ENCODE results near the gene FDXACB1. TPM values are rescaled to one million over a fixed set of nuclear protein-coding genes. Genes with fewer than 3 reads are reported as not detected.

The FDXACB1 gene
- total RNA-seq, 1 experiment from 2014 or later: 5.2 TPM

DNA sequence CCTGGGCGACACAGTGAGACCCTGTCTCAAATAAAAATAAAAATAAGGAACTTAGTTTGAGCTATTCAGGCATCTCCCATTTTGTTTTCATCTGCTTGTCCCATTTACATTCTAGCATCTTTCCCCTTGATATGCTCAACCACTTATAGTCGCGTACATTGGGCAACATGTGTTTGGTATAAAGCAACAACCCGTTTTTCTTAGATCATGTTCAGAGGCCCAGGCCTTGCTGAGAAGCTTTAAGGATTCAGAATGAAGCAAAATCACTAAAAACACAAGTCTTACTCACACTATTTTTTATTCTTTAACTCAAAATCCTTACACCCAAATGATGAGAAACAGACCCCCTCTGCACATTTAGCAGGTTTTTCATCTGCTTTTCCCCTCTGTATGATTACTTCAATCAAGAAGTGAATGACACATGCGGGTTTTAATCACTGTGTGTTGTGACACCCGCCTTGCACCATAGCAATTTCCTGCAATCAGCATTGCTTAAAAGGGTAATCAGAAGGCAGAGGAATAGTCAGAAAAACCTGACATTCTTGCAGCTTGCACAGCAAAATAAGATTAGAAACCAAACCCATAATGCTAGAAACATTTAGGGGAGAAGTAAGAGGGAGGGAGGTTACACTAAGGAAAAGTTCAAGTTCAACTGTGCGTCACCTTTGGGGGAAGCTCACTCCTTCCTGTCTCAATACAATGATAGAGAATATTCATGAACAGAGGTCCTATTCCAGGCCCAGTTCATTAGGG, 33.5 kb downstream of the FDXACB1 start:
- H4K20me1 ChIP-seq (ENCODE audit: insufficient read depth, low read depth, low read length): no peaks in the 10 kb centered on the region
- H3K4me1 ChIP-seq (ENCODE audit: low read length): peaks cover 3% of the 10 kb centered on the region; the same call in 1 of the 2 replicates
- no peak overlapping the region for H3K9ac ChIP-seq (ENCODE audit: low read length)
- H3K27ac ChIP-seq (ENCODE audit: low read length): no peak overlapping the region
- no peaks in the 10 kb centered on the region for H3K27me3 ChIP-seq (ENCODE audit: low read length)
- H3K79me2 ChIP-seq (ENCODE audit: low read length): no peaks in the 10 kb centered on the region; the same call in 1 of the 2 replicates
- H2AFZ ChIP-seq (ENCODE audit: low read length): no peak overlapping the region
- no peaks in the 10 kb centered on the region for H3K36me3 ChIP-seq (ENCODE audit: insufficient read depth, low read length)
- no peak overlapping the region for H3K4me2 ChIP-seq (ENCODE audit: low read depth, low read length, poor library complexity, severe bottlenecking)
- no peaks in the 10 kb centered on the region for H3K9me3 ChIP-seq (ENCODE audit: low read length)
- DNase-seq: no peak
- H3K9me2 ChIP-seq (replicated peaks; ENCODE audit: insufficient read depth, low read length): no peaks in the 10 kb centered on the region
- H3K4me3 ChIP-seq (ENCODE audit: low read length): no peak overlapping the region

DNA sequence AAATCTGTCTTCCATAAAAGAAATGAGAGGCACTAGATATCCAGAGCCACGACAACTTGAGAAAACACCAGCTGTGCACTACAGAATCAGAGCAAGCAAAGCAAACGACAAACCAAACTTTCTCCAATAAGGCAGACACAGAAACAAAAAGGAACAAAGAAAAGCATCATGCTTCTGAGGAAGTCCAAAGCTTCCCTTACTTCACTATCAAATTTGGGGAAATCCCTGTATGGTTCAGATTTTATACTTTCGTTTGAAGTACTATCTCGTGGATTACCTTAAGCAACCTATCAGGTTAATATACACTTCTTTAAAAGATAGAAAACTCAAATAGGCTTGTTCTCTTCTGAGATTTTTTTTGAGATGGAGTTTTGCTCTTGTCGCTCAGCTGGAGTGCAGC, 35.3 kb downstream of the FDXACB1 start:
- Histone ChIP-seq H3K27me3 (ENCODE audit: low read length) (no peaks in the 10 kb centered on the region), H3K9me3 (ENCODE audit: low read length) (no peaks in the 10 kb centered on the region), H3K4me2 (ENCODE audit: low read depth, low read length, poor library complexity, severe bottlenecking) (no peak overlapping the region), H3K9ac (ENCODE audit: low read length) (no peak overlapping the region), H3K4me1 (ENCODE audit: low read length) (peaks cover 3% of the 10 kb centered on the region; the same call in 1 of the 2 replicates), H3K79me2 (ENCODE audit: low read length) (no peaks in the 10 kb centered on the region; the same call in 1 of the 2 replicates), H3K4me3 (ENCODE audit: low read length) (no peak overlapping the region), H4K20me1 (ENCODE audit: insufficient read depth, low read depth, low read length) (no peaks in the 10 kb centered on the region), H3K27ac (ENCODE audit: low read length) (no peak overlapping the region), H3K9me2 (replicated peaks; ENCODE audit: insufficient read depth, low read length) (no peaks in the 10 kb centered on the region), H2AFZ (ENCODE audit: low read length) (no peak overlapping the region), H3K36me3 (ENCODE audit: insufficient read depth, low read length) (no peaks in the 10 kb centered on the region)
- DNase-seq: no peak

- peak; percentile 90 for DNase-seq
- H3K79me2 ChIP-seq (ENCODE audit: low read length): no peaks in the 10 kb centered on the region; the same call in 1 of the 2 replicates
- H3K9me3 ChIP-seq (ENCODE audit: low read length): no peaks in the 10 kb centered on the region
- no peaks in the 10 kb centered on the region for H4K20me1 ChIP-seq (ENCODE audit: insufficient read depth, low read depth, low read length)
- H3K4me1 ChIP-seq (ENCODE audit: low read length): peaks cover 3% of the 10 kb centered on the region; the same call in 1 of the 2 replicates
- H3K27ac ChIP-seq (ENCODE audit: low read length): no peak overlapping the region
- H3K4me3 ChIP-seq (ENCODE audit: low read length): no peak overlapping the region
- H2AFZ ChIP-seq (ENCODE audit: low read length): no peak overlapping the region
- H3K4me2 ChIP-seq (ENCODE audit: low read depth, low read length, poor library complexity, severe bottlenecking): no peak overlapping the region
- H3K9ac ChIP-seq (ENCODE audit: low read length): no peak overlapping the region
- no peaks in the 10 kb centered on the region for H3K36me3 ChIP-seq (ENCODE audit: insufficient read depth, low read length)
- H3K27me3 ChIP-seq (ENCODE audit: low read length): no peaks in the 10 kb centered on the region
- H3K9me2 ChIP-seq (replicated peaks; ENCODE audit: insufficient read depth, low read length): no peaks in the 10 kb centered on the region
These were observed 37.5 kb downstream of the FDXACB1 start for GRCh38 chr11:111841370-111842053.

GRCh38 chr11:111840143-111840542, 38.8 kb downstream of the FDXACB1 start:
- Histone ChIP-seq H3K4me1 (ENCODE audit: low read length) (peaks cover 3% of the 10 kb centered on the region; the same call in 1 of the 2 replicates), H3K36me3 (ENCODE audit: insufficient read depth, low read length) (no peaks in the 10 kb centered on the region), H4K20me1 (ENCODE audit: insufficient read depth, low read depth, low read length) (no peaks in the 10 kb centered on the region), H3K27ac (ENCODE audit: low read length) (no peak overlapping the region), H3K9me2 (replicated peaks; ENCODE audit: insufficient read depth, low read length) (no peaks in the 10 kb centered on the region), H3K9me3 (ENCODE audit: low read length) (no peaks in the 10 kb centered on the region), H3K79me2 (ENCODE audit: low read length) (no peaks in the 10 kb centered on the region; the same call in 1 of the 2 replicates), H2AFZ (ENCODE audit: low read length) (no peak overlapping the region), H3K4me3 (ENCODE audit: low read length) (no peak overlapping the region), H3K9ac (ENCODE audit: low read length) (no peak overlapping the region), H3K27me3 (ENCODE audit: low read length) (no peaks in the 10 kb centered on the region), H3K4me2 (ENCODE audit: low read depth, low read length, poor library complexity, severe bottlenecking) (no peak overlapping the region)
- no peak for DNase-seq

DNA sequence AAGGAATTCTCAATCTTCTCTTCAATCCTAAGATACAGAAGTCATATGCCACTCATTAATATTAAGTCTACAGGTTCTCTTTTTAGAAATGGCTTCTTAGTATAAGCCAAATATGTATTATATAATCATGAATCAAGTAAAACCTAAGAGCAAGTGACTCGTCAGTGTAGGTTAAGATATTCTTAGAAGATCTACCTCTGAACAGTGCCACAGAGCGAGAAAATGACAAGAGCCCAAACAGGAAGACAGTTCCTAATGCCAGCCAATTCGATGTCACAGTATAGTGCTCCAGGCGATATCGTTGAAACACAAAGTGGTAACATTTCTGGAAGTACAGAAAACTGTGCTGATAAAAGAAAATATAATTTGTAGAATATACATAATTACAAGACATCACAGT, 40.9 kb downstream of the FDXACB1 start:
- Histone ChIP-seq H4K20me1 (ENCODE audit: insufficient read depth, low read depth, low read length) (no peaks in the 10 kb centered on the region), H3K9me2 (replicated peaks; ENCODE audit: insufficient read depth, low read length) (no peaks in the 10 kb centered on the region), H3K4me1 (ENCODE audit: low read length) (peaks cover 3% of the 10 kb centered on the region; the same call in 1 of the 2 replicates), H3K36me3 (ENCODE audit: insufficient read depth, low read length) (no peaks in the 10 kb centered on the region), H3K79me2 (ENCODE audit: low read length) (no peaks in the 10 kb centered on the region; the same call in 1 of the 2 replicates), H2AFZ (ENCODE audit: low read length) (no peak overlapping the region), H3K27ac (ENCODE audit: low read length) (no peak overlapping the region), H3K9me3 (ENCODE audit: low read length) (no peaks in the 10 kb centered on the region), H3K27me3 (ENCODE audit: low read length) (no peaks in the 10 kb centered on the region), H3K4me2 (ENCODE audit: low read depth, low read length, poor library complexity, severe bottlenecking) (no peak overlapping the region), H3K9ac (ENCODE audit: low read length) (no peak overlapping the region), H3K4me3 (ENCODE audit: low read length) (no peak overlapping the region)
- DNase-seq: no peak

GRCh38 chr11:111837366-111837891, 41.5 kb downstream of the FDXACB1 start:
- no peak overlapping the region for H3K9ac ChIP-seq (ENCODE audit: low read length)

GRCh38 chr11:111836721-111837120, 42.2 kb downstream of the FDXACB1 start:
- no peaks in the 10 kb centered on the region; the same call in 1 of the 2 replicates for H3K79me2 ChIP-seq (ENCODE audit: low read length)
- H3K9me3 ChIP-seq (ENCODE audit: low read length): no peaks in the 10 kb centered on the region
- no peaks in the 10 kb centered on the region for H3K36me3 ChIP-seq (ENCODE audit: insufficient read depth, low read length)
- no peak overlapping the region for H3K4me2 ChIP-seq (ENCODE audit: low read depth, low read length, poor library complexity, severe bottlenecking)
- H4K20me1 ChIP-seq (ENCODE audit: insufficient read depth, low read depth, low read length): no peaks in the 10 kb centered on the region
- H3K9ac ChIP-seq (ENCODE audit: low read length): no peak overlapping the region
- H2AFZ ChIP-seq (ENCODE audit: low read length): no peak overlapping the region
- H3K4me3 ChIP-seq (ENCODE audit: low read length): no peak overlapping the region
- peaks cover 3% of the 10 kb centered on the region; the same call in 1 of the 2 replicates for H3K4me1 ChIP-seq (ENCODE audit: low read length)
- H3K9me2 ChIP-seq (replicated peaks; ENCODE audit: insufficient read depth, low read length): no peaks in the 10 kb centered on the region
- H3K27ac ChIP-seq (ENCODE audit: low read length): no peak overlapping the region
- H3K27me3 ChIP-seq (ENCODE audit: low read length): no peaks in the 10 kb centered on the region
- peak; percentile 47 for DNase-seq

More at GRCh38 chr11:111837366-111837891, 41.5 kb downstream of the FDXACB1 start:
- no peak overlapping the region for H3K4me3 ChIP-seq (ENCODE audit: low read length)
- DNase-seq: no peak
- H3K4me1 ChIP-seq (ENCODE audit: low read length): peaks cover 3% of the 10 kb centered on the region; the same call in 1 of the 2 replicates
- H2AFZ ChIP-seq (ENCODE audit: low read length): no peak overlapping the region
- H3K36me3 ChIP-seq (ENCODE audit: insufficient read depth, low read length): no peaks in the 10 kb centered on the region
- H3K27me3 ChIP-seq (ENCODE audit: low read length): no peaks in the 10 kb centered on the region
- H3K79me2 ChIP-seq (ENCODE audit: low read length): no peaks in the 10 kb centered on the region; the same call in 1 of the 2 replicates
- no peaks in the 10 kb centered on the region for H3K9me2 ChIP-seq (replicated peaks; ENCODE audit: insufficient read depth, low read length)
- H3K27ac ChIP-seq (ENCODE audit: low read length): no peak overlapping the region
- H3K9me3 ChIP-seq (ENCODE audit: low read length): no peaks in the 10 kb centered on the region
- no peak overlapping the region for H3K4me2 ChIP-seq (ENCODE audit: low read depth, low read length, poor library complexity, severe bottlenecking)
- no peaks in the 10 kb centered on the region for H4K20me1 ChIP-seq (ENCODE audit: insufficient read depth, low read depth, low read length)

GRCh38 chr11:111836162-111836561, 42.8 kb downstream of the FDXACB1 start:
- DNase-seq: no peak
- Histone ChIP-seq H3K27me3 (ENCODE audit: low read length) (no peaks in the 10 kb centered on the region), H3K27ac (ENCODE audit: low read length) (no peak overlapping the region), H3K9ac (ENCODE audit: low read length) (no peak overlapping the region), H3K79me2 (ENCODE audit: low read length) (no peaks in the 10 kb centered on the region; the same call in 1 of the 2 replicates), H3K9me3 (ENCODE audit: low read length) (no peaks in the 10 kb centered on the region), H3K4me2 (ENCODE audit: low read depth, low read length, poor library complexity, severe bottlenecking) (no peak overlapping the region), H3K4me3 (ENCODE audit: low read length) (no peak overlapping the region), H4K20me1 (ENCODE audit: insufficient read depth, low read depth, low read length) (no peaks in the 10 kb centered on the region), H2AFZ (ENCODE audit: low read length) (no peak overlapping the region), H3K36me3 (ENCODE audit: insufficient read depth, low read length) (no peaks in the 10 kb centered on the region), H3K9me2 (replicated peaks; ENCODE audit: insufficient read depth, low read length) (no peaks in the 10 kb centered on the region), H3K4me1 (ENCODE audit: low read length) (peaks cover under 1% of the 10 kb centered on the region; the same call in 1 of the 2 replicates)

All from Karpas-422 (cell line).